Measurements from ENCODE around the gene NCSTN.

The NCSTN gene

GRCh38 chr1:160352555-160352954 lies 9.4 kb downstream of the NCSTN start:
- DNase-seq (ENCODE audit: low spot score), result no peak

GRCh38 chr1:160353223-160353622 lies 10.0 kb downstream of the NCSTN start:
- DNase-seq (ENCODE audit: low spot score), result no peak

- no peak for DNase-seq (ENCODE audit: low spot score)
Observed at GRCh38 chr1:160354388-160354985, 11.3 kb downstream of the NCSTN start.

GRCh38 chr1:160357286-160358002 lies 14.3 kb downstream of the NCSTN start:
- DNase-seq (ENCODE audit: low spot score), result no peak

- DNase-seq (ENCODE audit: low spot score), result no peak
Observed at GRCh38 chr1:160358073-160358472, 14.9 kb downstream of the NCSTN start.

GRCh38 chr1:160359559-160360226 lies 16.5 kb downstream of the NCSTN start:
- no peak for DNase-seq (ENCODE audit: low spot score)

GRCh38 chr1:160360227-160360695 lies 17.1 kb downstream of the NCSTN start:
- no peak for DNase-seq (ENCODE audit: low spot score)

GRCh38 chr1:160361199-160361598 lies 18.0 kb downstream of the NCSTN start:
- DNase-seq (ENCODE audit: low spot score), result no peak

GRCh38 chr1:160361814-160362167 lies 18.6 kb downstream of the NCSTN start:
- no peak for DNase-seq (ENCODE audit: low spot score)

GRCh38 chr1:160362168-160362957 lies 19.2 kb downstream of the NCSTN start:
- DNase-seq (ENCODE audit: low spot score), result no peak

- no peak for DNase-seq (ENCODE audit: low spot score)
Observed at GRCh38 chr1:160363010-160363409, 19.8 kb downstream of the NCSTN start.

GRCh38 chr1:160363951-160364735 lies 21.0 kb downstream of the NCSTN start:
- no peak for DNase-seq (ENCODE audit: low spot score)

- DNase-seq (ENCODE audit: low spot score), result no peak
Observed at GRCh38 chr1:160365325-160365724, 22.1 kb downstream of the NCSTN start.

GRCh38 chr1:160366731-160367515 lies 23.7 kb downstream of the NCSTN start, which contains the start of gene NHLH1:
Gene NHLH1, plus strand, starts transcription at chr1:160367071. Its CDS starts 3,661 bp downstream, at chr1:160370732.
- DNase-seq (ENCODE audit: low spot score), result no peak

GRCh38 chr1:160367516-160367900 lies 24.3 kb downstream of the NCSTN start:
- DNase-seq (ENCODE audit: low spot score), result no peak

GRCh38 chr1:160367934-160368923 lies 25.0 kb downstream of the NCSTN start:
- DNase-seq (ENCODE audit: low spot score), result peak; percentile 12

- DNase-seq (ENCODE audit: low spot score), result no peak
Observed at GRCh38 chr1:160369087-160369486, 25.9 kb downstream of the NCSTN start.

- no peak for DNase-seq (ENCODE audit: low spot score)
Observed at GRCh38 chr1:160370561-160371345, 27.6 kb downstream of the NCSTN start.

GRCh38 chr1:160371346-160371631 lies 28.1 kb downstream of the NCSTN start:
- no peak for DNase-seq (ENCODE audit: low spot score)

Data from hematopoietic multipotent progenitor cell treated with erythropoietin and hydrocortisone succinate and interleukin-3 and kit ligand, for 17 days (in vitro differentiated cells).